ENCODE measurements around the gene ZNF441. TPM values are rescaled to one million over a fixed set of nuclear protein-coding genes. Genes with fewer than 3 reads are reported as not detected.
"Not testable (repeated sequence)": the region's sequence is repeated elsewhere in the genome, so short reads cannot be mapped to it uniquely, and the experiment has no call there.

ZNF441 gene
- total RNA-seq, 1 donor: 7.0 TPM

DNA sequence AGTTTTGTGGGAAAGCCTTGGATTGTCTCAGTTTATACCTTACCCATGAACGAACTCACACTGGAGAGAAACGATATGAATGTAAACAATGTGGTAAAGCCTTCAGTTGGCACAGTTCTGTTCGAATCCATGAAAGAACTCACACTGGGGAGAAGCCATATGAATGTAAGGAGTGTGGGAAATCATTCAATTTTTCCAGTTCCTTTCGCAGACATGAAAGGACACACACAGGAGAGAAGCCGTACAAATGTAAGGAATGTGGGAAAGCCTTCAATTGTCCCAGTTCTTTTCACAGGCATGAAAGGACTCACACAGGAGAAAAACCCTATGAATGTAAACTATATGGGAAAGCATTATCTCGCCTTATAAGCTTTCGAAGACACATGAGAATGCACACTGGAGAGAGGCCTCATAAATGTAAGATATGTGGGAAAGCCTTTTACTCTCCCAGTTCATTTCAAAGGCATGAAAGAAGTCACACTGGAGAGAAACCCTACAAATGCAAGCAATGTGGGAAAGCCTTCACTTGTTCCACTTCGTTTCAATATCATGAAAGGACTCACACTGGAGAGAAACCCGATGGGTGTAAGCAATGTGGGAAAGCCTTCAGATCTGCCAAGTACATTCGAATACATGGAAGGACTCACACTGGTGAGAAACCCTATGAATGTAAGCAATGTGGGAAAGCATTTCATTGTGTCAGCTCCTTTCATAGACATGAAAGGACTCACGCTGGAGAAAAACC is 39.7 kb downstream of the ZNF441 start:
- Histone ChIP-seq H3K9me3 (ENCODE audit: low read depth, low read length) (peaks cover 26% of the 10 kb centered on the region), H3K4me1 (ENCODE audit: insufficient read depth, low read length) (no peaks in the 10 kb centered on the region), H3K27me3 (ENCODE audit: insufficient read depth, low read length) (no peaks in the 10 kb centered on the region), H3K4me3 (ENCODE audit: low read length) (no peak overlapping the region)

DNA sequence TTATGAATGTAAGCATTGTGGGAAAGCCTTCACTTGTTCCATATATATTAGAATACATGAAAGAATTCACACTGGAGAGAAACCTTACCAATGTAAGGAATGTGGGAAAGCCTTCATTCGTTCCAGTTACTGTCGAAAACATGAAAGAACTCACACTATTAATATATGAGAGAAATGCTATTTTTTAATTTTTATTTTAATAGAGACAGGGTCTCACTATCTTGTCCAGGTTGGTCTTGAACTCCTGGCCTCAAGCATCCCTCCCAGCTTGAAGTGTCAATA is 40.2 kb downstream of the ZNF441 start:
- Histone ChIP-seq H3K9me3 (ENCODE audit: low read depth, low read length) (peaks cover 26% of the 10 kb centered on the region), H3K4me3 (ENCODE audit: low read length) (no peak overlapping the region), H3K27me3 (ENCODE audit: insufficient read depth, low read length) (no peaks in the 10 kb centered on the region), H3K4me1 (ENCODE audit: insufficient read depth, low read length) (no peaks in the 10 kb centered on the region)

DNA sequence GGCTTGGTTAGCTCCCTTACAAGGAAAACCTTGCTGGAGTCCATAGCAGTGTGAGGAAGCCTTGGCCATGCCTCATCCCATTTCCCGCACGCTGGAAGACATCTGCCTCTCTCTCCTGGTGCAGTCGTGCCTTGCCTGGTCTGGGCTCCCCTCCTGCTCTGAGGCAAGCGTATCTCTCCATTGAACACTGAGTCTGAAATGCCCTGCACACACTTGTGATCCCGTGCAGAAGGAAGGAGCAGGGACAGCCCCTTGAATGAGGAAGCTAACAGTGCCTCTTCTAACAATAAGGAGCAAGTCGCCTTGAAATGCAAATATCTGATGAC is 46.9 kb downstream of the ZNF441 start:
- no peaks in the 10 kb centered on the region for H3K27me3 ChIP-seq (ENCODE audit: insufficient read depth, low read length)
- H3K4me3 ChIP-seq (ENCODE audit: low read length): peak overlapping the region; percentile 93

DNA sequence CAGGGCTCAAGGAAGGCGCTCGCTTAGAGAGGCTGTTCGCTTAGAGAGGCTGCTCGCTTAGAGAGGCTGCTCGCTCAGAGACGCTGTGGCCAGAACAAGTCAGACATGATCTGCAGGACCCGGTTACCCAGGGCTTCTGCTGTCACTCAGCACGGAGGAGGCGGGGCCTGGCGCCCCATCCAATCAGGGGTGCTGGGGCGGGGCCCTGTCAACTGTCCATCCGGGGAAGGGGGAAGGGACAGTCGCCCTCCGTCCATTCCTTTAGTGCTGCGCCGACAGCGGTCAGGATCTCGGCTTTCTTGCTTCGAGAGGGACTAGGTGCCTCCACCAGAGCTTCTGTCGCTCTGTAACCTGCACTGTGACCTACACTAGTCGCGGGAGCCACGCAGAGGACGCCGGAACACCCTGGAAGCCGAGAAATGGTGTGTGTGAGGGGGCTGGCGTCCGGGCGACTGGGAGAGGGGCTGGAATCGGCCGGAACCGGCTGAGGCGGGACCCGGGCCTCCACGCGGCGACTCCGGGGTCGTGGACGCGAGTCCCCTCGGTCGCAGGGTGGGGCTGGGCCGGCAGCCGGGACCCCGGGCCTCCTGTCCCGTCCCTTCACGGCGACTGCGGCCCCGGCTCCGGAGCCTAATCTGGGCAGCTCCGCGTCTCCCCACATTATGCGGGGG is 47.4 kb downstream of the ZNF441 start, which contains the start of gene ZNF440:
TSS of gene ZNF440 (plus strand) at position 245 of the 671 bp plus-strand sequence. CDS start at position 420, 175 bp downstream.
- H3K9me3 ChIP-seq (ENCODE audit: low read depth, low read length): no peaks in the 10 kb centered on the region
- H3K27me3 ChIP-seq (ENCODE audit: insufficient read depth, low read length): no peaks in the 10 kb centered on the region
- peak within 1 kb of the TSS; percentile 93 for H3K4me3 ChIP-seq (ENCODE audit: low read length)
- peaks cover 14% of the 10 kb centered on the region for H3K4me1 ChIP-seq (ENCODE audit: insufficient read depth, low read length)

More for the DNA sequence above, 46.9 kb downstream of the ZNF441 start:
- H3K4me1 ChIP-seq (ENCODE audit: insufficient read depth, low read length): peaks cover 14% of the 10 kb centered on the region
- H3K9me3 ChIP-seq (ENCODE audit: low read depth, low read length): no peaks in the 10 kb centered on the region

DNA sequence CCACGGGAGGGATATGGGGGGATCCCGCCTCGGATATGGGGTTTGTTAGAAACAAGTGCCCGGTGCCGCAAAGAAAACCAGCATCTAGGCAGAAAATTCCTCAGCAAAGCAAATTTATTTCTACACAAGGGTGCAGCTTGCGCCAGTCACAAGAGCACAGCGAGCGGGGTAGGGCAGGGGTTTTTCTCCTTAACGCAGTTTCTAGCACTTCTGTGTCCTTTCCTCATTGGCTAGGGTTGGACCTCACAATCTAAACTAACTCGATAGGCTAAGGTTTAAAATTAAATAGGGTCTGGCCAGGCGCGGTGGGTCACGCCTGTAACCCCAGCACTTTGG is 47.9 kb downstream of the ZNF441 start:
- Histone ChIP-seq H3K27me3 (ENCODE audit: insufficient read depth, low read length) (no peaks in the 10 kb centered on the region), H3K4me3 (ENCODE audit: low read length) (peak overlapping the region; percentile 93), H3K4me1 (ENCODE audit: insufficient read depth, low read length) (peaks cover 14% of the 10 kb centered on the region), H3K9me3 (ENCODE audit: low read depth, low read length) (no peaks in the 10 kb centered on the region)

DNA sequence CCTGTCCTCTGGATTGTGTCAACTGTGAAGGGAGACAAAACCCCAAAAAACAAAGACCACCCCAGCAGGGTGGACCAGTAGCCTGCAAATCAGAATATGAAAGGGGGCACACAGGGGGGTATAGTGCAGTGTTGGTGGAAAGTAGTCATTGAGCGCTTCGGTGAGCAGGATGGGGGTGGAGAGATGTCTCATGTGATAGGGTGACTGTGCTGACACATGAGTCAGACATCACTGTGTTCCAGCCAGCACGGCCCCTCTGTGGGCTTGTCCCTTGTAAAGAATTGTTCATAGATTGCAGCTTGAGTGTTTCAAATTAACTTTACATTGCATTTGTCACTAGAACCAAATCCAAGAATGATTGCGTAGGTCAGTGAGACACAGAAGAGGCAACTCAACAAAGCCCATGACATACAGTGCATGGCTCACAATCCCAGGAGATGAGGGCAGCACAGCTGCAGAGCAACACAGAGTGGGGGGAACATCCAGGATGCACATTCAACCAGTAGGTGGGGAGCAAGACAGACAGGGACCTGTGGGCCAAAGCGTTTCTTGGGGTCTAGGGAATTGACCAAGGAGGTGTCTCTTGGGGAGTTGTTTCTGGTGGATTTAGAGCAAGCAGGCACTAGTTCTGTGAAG is 54.8 kb downstream of the ZNF441 start:
- H3K27me3 ChIP-seq (ENCODE audit: insufficient read depth, low read length): no peaks in the 10 kb centered on the region
- no peak overlapping the region for H3K4me3 ChIP-seq (ENCODE audit: low read length)
- H3K9me3 ChIP-seq (ENCODE audit: low read depth, low read length): no peaks in the 10 kb centered on the region
- H3K4me1 ChIP-seq (ENCODE audit: insufficient read depth, low read length): no peaks in the 10 kb centered on the region

DNA sequence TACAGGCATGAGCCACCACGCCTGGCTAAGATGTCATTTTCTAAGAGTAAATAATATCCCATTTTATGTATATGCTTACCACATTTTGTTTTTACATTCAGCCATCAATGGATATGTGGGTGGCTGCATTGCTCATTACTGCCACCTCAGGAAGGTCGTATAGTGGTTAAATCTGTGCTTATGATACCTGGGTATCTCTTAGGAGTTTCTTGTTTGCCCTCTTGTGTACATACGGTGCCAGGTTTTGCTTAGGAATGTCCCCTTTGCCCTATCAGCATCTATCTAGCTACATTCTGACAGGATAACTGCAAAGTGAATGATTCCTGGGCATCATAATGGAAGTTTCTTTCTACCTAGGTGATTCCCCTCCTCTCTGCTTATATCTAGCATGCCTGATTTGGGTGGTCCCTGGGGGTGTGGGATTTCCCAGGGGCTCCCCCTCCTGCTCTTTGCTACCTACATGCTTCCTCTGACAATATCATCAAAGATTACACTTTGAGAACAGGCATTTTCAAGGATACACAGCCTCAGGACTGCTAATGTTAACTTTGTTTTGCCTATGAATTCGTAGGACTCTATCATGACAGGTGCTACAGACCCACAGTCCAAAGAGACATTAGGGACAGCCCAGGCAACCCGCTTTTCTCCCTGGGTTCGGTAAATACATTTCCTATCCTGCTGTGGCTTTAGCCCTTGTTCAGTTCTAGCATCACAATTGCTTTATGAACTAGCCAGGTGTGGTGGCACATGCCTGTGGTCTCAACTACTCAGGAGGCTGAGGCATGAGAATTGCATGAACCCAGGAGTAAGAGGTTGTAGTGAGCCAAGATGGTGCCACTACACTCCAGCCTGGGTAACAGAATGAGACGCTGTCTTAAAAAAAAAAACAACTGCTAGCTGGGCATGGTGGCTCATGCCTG is 62.4 kb downstream of the ZNF441 start:
- not testable (repeated sequence) for H3K4me3 ChIP-seq (ENCODE audit: low read length); H3K27me3 ChIP-seq (ENCODE audit: insufficient read depth, low read length); H3K4me1 ChIP-seq (ENCODE audit: insufficient read depth, low read length)
- H3K9me3 ChIP-seq (ENCODE audit: low read depth, low read length): peaks cover 49% of the 10 kb centered on the region

DNA sequence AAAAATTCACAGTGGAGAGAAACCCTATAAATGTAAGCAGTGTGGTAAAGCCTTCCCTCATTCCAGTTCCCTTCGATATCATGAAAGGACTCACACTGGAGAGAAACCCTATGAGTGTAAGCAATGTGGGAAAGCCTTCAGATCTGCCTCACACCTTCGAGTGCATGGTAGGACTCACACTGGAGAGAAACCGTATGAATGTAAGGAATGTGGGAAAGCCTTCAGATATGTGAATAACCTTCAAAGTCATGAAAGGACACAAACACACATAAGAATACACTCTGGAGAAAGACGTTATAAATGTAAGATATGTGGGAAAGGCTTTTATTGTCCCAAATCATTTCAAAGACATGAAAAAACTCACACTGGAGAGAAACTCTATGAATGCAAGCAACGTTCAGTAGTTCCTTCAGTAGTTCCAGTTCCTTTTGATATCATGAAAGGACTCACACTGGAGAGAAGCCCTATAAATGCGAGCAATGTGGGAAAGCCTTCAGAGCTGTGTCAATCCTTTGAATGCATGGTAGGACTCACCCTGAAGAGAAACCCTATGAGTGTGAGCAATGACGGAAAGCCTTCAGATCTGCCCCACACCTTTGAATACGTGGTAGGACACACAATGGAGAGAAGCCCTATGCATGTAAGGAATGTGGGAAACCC is 65.6 kb downstream of the ZNF441 start:
- Histone ChIP-seq H3K4me3 (ENCODE audit: low read length) (no peak overlapping the region), H3K27me3 (ENCODE audit: insufficient read depth, low read length) (no peaks in the 10 kb centered on the region), H3K9me3 (ENCODE audit: low read depth, low read length) (peaks cover 56% of the 10 kb centered on the region)

DNA sequence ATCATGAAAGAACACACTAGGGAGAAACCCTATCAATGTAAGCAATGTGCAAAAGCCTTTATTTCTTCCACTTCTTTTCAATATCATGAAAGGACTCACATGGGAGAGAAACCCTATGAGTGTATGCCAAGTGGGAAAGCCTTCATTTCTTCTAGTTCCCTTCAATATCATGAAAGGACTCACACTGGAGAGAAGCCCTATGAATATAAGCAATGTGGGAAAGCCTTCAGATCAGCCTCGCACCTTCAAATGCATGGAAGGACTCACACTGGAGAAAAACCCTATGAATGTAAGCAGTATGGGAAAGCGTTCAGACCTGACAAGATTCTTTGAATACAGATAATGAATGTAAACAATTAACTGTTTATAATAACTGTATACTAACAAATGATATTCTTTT is 66.7 kb downstream of the ZNF441 start:
- Histone ChIP-seq H3K4me3 (ENCODE audit: low read length) (no peak overlapping the region), H3K4me1 (ENCODE audit: insufficient read depth, low read length) (no peaks in the 10 kb centered on the region), H3K9me3 (ENCODE audit: low read depth, low read length) (peaks cover 56% of the 10 kb centered on the region), H3K27me3 (ENCODE audit: insufficient read depth, low read length) (no peaks in the 10 kb centered on the region)

More for the DNA sequence above, 65.6 kb downstream of the ZNF441 start:
- H3K4me1 ChIP-seq (ENCODE audit: insufficient read depth, low read length): no peaks in the 10 kb centered on the region

Other genes with a start within 250 kb of the ZNF441 start
- 23.4 TPM for gene ECSIT, start 237.9 kb upstream of the ZNF441 start, total RNA-seq
- 0.52 TPM for gene CNN1, start 228.1 kb upstream of the ZNF441 start, total RNA-seq
- gene ELOF1, start 207.8 kb upstream of the ZNF441 start, total RNA-seq: 29.3 TPM
- gene ACP5, start 189.4 kb upstream of the ZNF441 start, total RNA-seq: 17.5 TPM
- 11.5 TPM for gene ZNF627, start 169.5 kb upstream of the ZNF441 start, total RNA-seq
- gene ZNF823, start 28.1 kb upstream of the ZNF441 start, total RNA-seq: 4.4 TPM
- gene ZNF491, start 31.5 kb downstream of the ZNF441 start, total RNA-seq: 0.94 TPM
- gene ZNF440, start 47.3 kb downstream of the ZNF441 start, total RNA-seq: 9.1 TPM
- gene ZNF439, start 81.7 kb downstream of the ZNF441 start, total RNA-seq: 4.8 TPM
- 2.3 TPM for gene ZNF69, start 120.8 kb downstream of the ZNF441 start, total RNA-seq
- 14.8 TPM for gene ZNF700, start 158.1 kb downstream of the ZNF441 start, total RNA-seq
- 1.7 TPM for gene ZNF763, start 198.0 kb downstream of the ZNF441 start, total RNA-seq